RWPE1 (cell line): ENCODE results near the gene AKR1B15.

Experiments
- CTCF ChIA-PET: fragments of 350-600 bp; sonication (Branson Sonifier 250); formaldehyde crosslinking; extraction: SDS; loops from one replicate; lab custom pipeline; 2021; lab: Yijun Ruan, JAX
- POLR2A ChIA-PET: fragments of 400-600 bp; formaldehyde crosslinking; extraction: SDS; loops from one replicate; lab custom pipeline; 2020; ENCODE audit warnings: antibody characterized with exemption; ENCODE audit not compliant: low non-redundant PET; lab: Yijun Ruan, JAX
- DNase-seq: peaks from one replicate; pipeline ENCODE4 v3.0.0; 2012; ENCODE audit warnings: low spot score
- H3K27ac ChIP-seq: fragments of 450-650 bp; 2 replicates; pipeline ENCODE4 v1.5.1; 2017
- CTCF ChIP-seq: fragments of 450-650 bp; conservative IDR thresholded peaks from 2 replicates; pipeline ENCODE4 v1.5.1; 2017; ENCODE audit warnings: low read depth, mild to moderate bottlenecking

The AKR1B15 gene

GRCh38 chr7:134571101-134571500 lies 22.2 kb downstream of the AKR1B15 start:
- no peak overlapping the region for H3K27ac ChIP-seq
- CTCF ChIA-PET = interaction anchor here (0.6 kb wide), 1 partner anchor 10 kb away, joined by 5 read pairs; no protein-coding TSS in a partner anchor
- POLR2A ChIA-PET = no interaction called here
- TF ChIP-seq CTCF = no peak
- DNase-seq = no peak

DNA sequence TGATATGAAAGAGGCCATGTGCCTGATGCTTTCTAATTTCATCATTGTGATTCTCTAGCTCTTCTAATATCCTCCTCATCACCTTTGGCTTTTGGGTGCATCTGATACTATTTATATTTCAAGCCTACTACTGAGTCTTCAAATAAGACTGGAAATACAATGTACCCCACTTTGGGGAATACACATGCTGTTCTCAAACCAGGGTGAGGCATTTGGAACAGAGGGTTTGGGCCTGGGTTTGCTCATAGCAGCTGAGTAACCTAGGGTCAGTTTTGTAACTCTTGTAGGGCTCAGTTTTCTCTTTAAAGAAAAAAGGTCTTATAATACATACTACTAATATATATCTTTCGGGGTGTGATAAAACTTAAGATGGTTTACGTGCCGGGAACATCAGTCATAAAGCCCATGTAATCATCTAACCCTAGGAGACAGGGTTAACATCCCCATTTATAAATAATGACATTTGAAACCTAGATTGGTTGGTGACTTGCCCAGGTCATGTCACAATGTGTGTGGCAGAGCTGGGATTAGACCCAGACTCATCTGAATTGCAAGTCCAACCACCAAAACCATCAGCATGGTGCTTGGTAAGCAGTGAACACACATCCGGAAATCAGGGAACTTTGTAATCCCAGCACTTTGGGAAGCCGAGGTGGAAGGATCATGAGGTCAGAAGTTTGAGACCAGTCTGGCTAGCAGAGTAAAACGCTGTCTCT lies 23.0 kb downstream of the AKR1B15 start:
- TF ChIP-seq CTCF = no peak
- DNase-seq = no peak
- ChIA-PET CTCF (no interaction called here), POLR2A (no interaction called here)
- H3K27ac ChIP-seq = no peak overlapping the region

DNA sequence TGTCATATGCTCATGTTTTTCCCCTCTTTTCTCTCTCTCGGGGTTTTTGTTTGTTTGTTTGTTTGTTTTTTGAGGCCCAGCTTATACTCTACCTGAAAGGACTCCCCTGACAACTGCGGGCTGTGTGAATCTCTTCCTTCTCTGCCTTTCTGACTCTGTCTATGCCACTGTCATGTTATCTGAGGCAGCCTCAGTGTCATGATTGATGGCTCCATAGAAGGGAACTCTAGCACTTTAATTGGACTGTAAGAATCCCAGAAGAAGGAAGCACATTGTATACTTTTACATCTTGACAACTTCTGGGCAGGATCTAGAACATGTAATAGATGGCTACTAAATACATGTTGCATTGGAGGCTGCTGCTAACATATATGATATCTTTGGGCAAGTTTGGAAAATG lies 25.4 kb downstream of the AKR1B15 start:
- no peak overlapping the region for H3K27ac ChIP-seq
- no peak for DNase-seq
- ChIA-PET POLR2A (no interaction called here), CTCF (interaction anchor here (0.6 kb wide), 1 partner anchor 17 kb away, joined by 4 read pairs; no protein-coding TSS in a partner anchor)
- TF ChIP-seq CTCF = no peak

- no peak for TF ChIP-seq CTCF
- no peak for DNase-seq
- no peak overlapping the region for H3K27ac ChIP-seq
- CTCF ChIA-PET = interaction anchor here (0.6 kb wide), 1 partner anchor 396 kb away, joined by 3 read pairs; no protein-coding TSS in a partner anchor
- POLR2A ChIA-PET = no interaction called here
These were observed 35.4 kb downstream of the AKR1B15 start for GRCh38 chr7:134584290-134584689.

DNA sequence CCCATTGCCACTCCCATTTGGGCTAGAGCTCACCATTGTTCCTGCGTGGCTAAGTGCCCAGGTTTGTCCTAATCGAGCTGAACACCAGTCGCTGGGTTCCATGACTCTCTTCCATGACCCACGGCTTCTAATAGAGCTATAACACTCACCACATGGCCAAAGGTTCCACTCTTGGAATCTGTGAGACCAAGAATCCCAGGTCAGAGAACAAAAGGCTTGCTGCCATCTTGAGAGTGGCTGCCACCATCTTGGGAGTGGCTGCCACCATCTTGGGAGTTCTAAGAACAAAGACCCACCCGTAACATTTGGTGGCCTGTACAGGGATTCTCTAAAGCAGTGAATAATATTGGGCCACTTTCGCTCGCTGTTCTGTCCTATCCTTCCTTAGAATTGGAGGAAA lies 37.0 kb downstream of the AKR1B15 start:
- DNase-seq = no peak
- no peak overlapping the region for H3K27ac ChIP-seq
- no peak for TF ChIP-seq CTCF
- ChIA-PET POLR2A (no interaction called here), CTCF (interaction anchor here (0.7 kb wide), 1 partner anchor 153 kb away, joined by 3 read pairs; no protein-coding TSS in a partner anchor)

- DNase-seq = no peak
- H3K27ac ChIP-seq = no peak overlapping the region
- TF ChIP-seq CTCF = no peak
- ChIA-PET POLR2A (no interaction called here), CTCF (no interaction called here)
These were observed 38.8 kb downstream of the AKR1B15 start for GRCh38 chr7:134587750-134588149.
